Keratinocyte (primary cell): ENCODE data around the gene S100A5.

Experiments
- EZH2 ChIP-seq: IDR thresholded peaks from one replicate; pipeline ENCODE4 v1.6.1; 2012; ENCODE audit warnings: inconsistent platforms, mild to moderate bottlenecking, low read length, moderate library complexity
- TF ChIP-seq, protein P1 (sequence below), 3 experiments: IDR thresholded peaks in 1 of 3; conservative IDR thresholded peaks in 1 of 3; optimal IDR thresholded peaks in 1 of 3; 2 replicates in 2 of 3; 3 replicates in 1 of 3; pipeline versions ENCODE3 to v1.5.1; 2011; ENCODE audit warnings: low read length in 3 of 3, mild to moderate bottlenecking in 3 of 3, moderate library complexity in 2 of 3, control low read depth in 1 of 3, inconsistent platforms in 1 of 3; ENCODE audit not compliant: insufficient read depth in 2 of 3; ENCODE audit errors: extremely low read depth in 1 of 3

DNA sequence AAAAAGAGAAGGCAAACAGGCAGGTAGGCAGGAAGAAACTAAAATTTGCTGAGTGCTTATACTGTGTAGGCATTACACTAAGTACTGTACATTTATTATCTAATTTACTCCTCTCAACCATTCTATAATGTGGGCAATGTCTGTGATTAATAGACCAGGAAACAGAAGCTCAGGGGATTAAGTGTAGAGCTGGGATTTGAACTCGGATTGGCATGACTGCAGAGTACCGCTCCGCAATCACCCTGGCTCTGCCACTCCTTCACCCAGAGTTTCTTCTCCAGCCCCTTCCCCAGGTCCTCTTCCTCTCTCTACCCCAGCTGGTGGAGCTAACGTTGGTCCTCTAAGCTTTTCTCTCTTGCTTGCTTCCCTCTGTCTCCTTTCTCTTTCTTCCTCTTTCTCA, 36.4 kb upstream of the S100A5 start:
- TF ChIP-seq, protein P1, sequence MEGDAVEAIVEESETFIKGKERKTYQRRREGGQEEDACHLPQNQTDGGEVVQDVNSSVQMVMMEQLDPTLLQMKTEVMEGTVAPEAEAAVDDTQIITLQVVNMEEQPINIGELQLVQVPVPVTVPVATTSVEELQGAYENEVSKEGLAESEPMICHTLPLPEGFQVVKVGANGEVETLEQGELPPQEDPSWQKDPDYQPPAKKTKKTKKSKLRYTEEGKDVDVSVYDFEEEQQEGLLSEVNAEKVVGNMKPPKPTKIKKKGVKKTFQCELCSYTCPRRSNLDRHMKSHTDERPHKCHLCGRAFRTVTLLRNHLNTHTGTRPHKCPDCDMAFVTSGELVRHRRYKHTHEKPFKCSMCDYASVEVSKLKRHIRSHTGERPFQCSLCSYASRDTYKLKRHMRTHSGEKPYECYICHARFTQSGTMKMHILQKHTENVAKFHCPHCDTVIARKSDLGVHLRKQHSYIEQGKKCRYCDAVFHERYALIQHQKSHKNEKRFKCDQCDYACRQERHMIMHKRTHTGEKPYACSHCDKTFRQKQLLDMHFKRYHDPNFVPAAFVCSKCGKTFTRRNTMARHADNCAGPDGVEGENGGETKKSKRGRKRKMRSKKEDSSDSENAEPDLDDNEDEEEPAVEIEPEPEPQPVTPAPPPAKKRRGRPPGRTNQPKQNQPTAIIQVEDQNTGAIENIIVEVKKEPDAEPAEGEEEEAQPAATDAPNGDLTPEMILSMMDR (optimal IDR thresholded peaks at IDR 0.05 in 1 of 3, IDR thresholded peaks at IDR 0.05 in 1 of 3, conservative IDR thresholded peaks at IDR 0.05 in 1 of 3; ENCODE audit: extremely low read depth in 1 of 3, insufficient read depth in 2 of 3, low read length in 3 of 3), result no peak
- no peak for TF ChIP-seq EZH2
